Subcutaneous preadipocyte (primary cell): ENCODE results near the gene GPR37. TPM values are rescaled to one million over a fixed set of nuclear protein-coding genes. Genes with fewer than 3 reads are reported as not detected.

ENCODE experiments used
- total RNA-seq: library from RNA; depleted of rRNA; stranded (reverse); fragments of >200 nt; gene quantifications from 2 replicates; pipeline ENCODE4 v1.2.3, GENCODE V29; 2012

The GPR37 gene, protein sequence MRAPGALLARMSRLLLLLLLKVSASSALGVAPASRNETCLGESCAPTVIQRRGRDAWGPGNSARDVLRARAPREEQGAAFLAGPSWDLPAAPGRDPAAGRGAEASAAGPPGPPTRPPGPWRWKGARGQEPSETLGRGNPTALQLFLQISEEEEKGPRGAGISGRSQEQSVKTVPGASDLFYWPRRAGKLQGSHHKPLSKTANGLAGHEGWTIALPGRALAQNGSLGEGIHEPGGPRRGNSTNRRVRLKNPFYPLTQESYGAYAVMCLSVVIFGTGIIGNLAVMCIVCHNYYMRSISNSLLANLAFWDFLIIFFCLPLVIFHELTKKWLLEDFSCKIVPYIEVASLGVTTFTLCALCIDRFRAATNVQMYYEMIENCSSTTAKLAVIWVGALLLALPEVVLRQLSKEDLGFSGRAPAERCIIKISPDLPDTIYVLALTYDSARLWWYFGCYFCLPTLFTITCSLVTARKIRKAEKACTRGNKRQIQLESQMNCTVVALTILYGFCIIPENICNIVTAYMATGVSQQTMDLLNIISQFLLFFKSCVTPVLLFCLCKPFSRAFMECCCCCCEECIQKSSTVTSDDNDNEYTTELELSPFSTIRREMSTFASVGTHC
- not detected in 2 replicates for total RNA-seq

GRCh38 chr7:124765401-124766352 lies at the start of gene GPR37:
GPR37 (minus strand) TSS chr7:124765792; CDS start chr7:124764976, 816 bp downstream.

Other genes with a start within 250 kb of the GPR37 start
- 22.0 and 24.2 TPM in 2 replicates for gene POT1, start 164.0 kb upstream of the GPR37 start, total RNA-seq